Neural cell (in vitro differentiated cells): ENCODE data around the gene RUSC1. TPM values are rescaled to one million over a fixed set of nuclear protein-coding genes. Genes with fewer than 3 reads are reported as not detected.

Experiments used
- H2AFZ ChIP-seq: fragments of 200-600, 300-800 bp; sonication (generic), shearing (Covaris generic); 2 replicates; pipeline ENCODE4 v1.6.0; 2014; ENCODE audit warnings: low read depth, mild to moderate bottlenecking, antibody characterized with exemption, low read length, moderate library complexity
- H3F3A ChIP-seq: fragments of 200-600 bp; shearing (Covaris generic); 2 replicates; pipeline ENCODE4 v1.6.1; 2016; ENCODE audit warnings: mild to moderate bottlenecking, moderate library complexity, mixed read lengths, antibody characterized with exemption, low read length; ENCODE audit not compliant: insufficient read depth, poor library complexity, severe bottlenecking
- H3K27ac ChIP-seq: fragments of 200-600, 300-800 bp; sonication (generic), shearing (Covaris generic); 2 replicates; pipeline ENCODE4 v1.5.1; 2014; ENCODE audit warnings: mild to moderate bottlenecking, low read length, moderate library complexity
- H3K27me3 ChIP-seq: fragments of 300-800, 200-600 bp; sonication (generic), shearing (Covaris generic); 2 replicates; pipeline ENCODE4 v1.6.0; 2014; ENCODE audit warnings: mild to moderate bottlenecking, low read depth, low read length, moderate library complexity; ENCODE audit not compliant: insufficient read depth
- H3K36me3 ChIP-seq: fragments of 300-800, 200-600 bp; sonication (generic), shearing (Covaris generic); 2 replicates; pipeline ENCODE4 v1.5.1; 2014; ENCODE audit warnings: mild to moderate bottlenecking, antibody characterized with exemption, low read length, moderate library complexity; ENCODE audit not compliant: insufficient read depth
- H3K4me2 ChIP-seq: fragments of 300-800, 200-600 bp; sonication (generic), shearing (Covaris generic); 2 replicates; pipeline ENCODE4 v1.6.0; 2014; ENCODE audit warnings: mild to moderate bottlenecking, low read length
- H3K4me3 ChIP-seq: fragments of 300-800, 200-600 bp; sonication (generic), shearing (Covaris generic); 2 replicates; pipeline ENCODE4 v1.5.1; 2014; ENCODE audit warnings: mild to moderate bottlenecking, low read length, moderate library complexity
- H3K79me2 ChIP-seq: fragments of 200-600 bp; shearing (Covaris generic); replicated peaks from 2 replicates; pipeline ENCODE4 v1.6.0; 2014; ENCODE audit warnings: mild to moderate bottlenecking, low read length, moderate library complexity; ENCODE audit not compliant: insufficient read depth
- H3K9ac ChIP-seq: fragments of 300-800, 200-600 bp; sonication (generic), shearing (Covaris generic); 2 replicates; pipeline ENCODE4 v1.6.1; 2016; ENCODE audit warnings: mild to moderate bottlenecking, low read length, mixed read lengths
- H3K9me2 ChIP-seq: fragments of 200-600 bp; shearing (Covaris generic); 2 replicates; pipeline ENCODE4 v1.6.1; 2016; ENCODE audit warnings: mild to moderate bottlenecking, low read length, mixed read lengths; ENCODE audit not compliant: insufficient read depth
- H3K9me3 ChIP-seq: fragments of 200-600, 300-800 bp; sonication (generic), shearing (Covaris generic); 2 replicates; pipeline ENCODE4 v1.6.1; 2016; ENCODE audit warnings: mild to moderate bottlenecking, mixed run types, low read length, moderate library complexity, mixed read lengths
- H4K20me1 ChIP-seq: fragments of 200-600 bp; shearing (Covaris generic); 2 replicates; pipeline ENCODE4 v1.6.1; 2016; ENCODE audit warnings: mild to moderate bottlenecking, mixed run types; ENCODE audit not compliant: insufficient read depth
- CTCF ChIP-seq: fragments of 450-650 bp; IDR thresholded peaks from 2 replicates; pipeline ENCODE4 v1.5.1; 2014; ENCODE audit warnings: antibody characterized with exemption, mild to moderate bottlenecking, moderate library complexity; ENCODE audit not compliant: poor library complexity, severe bottlenecking
- EP300 ChIP-seq: fragments of 450-650 bp; conservative IDR thresholded peaks from 2 replicates; pipeline ENCODE4 v1.6.1; 2014; ENCODE audit warnings: antibody characterized with exemption, mild to moderate bottlenecking, moderate library complexity; ENCODE audit not compliant: poor library complexity, severe bottlenecking
- EZH2 ChIP-seq: fragments of 200-600, 300-800 bp; shearing (Covaris generic), sonication (generic); IDR thresholded peaks from 2 replicates; pipeline ENCODE4 v1.6.1; 2014; ENCODE audit warnings: antibody characterized with exemption, low read length, borderline replicate concordance, mild to moderate bottlenecking; ENCODE audit not compliant: insufficient read depth, poor library complexity, severe bottlenecking
- MXI1 ChIP-seq: fragments of 450-650 bp; conservative IDR thresholded peaks from 2 replicates; pipeline ENCODE4 v1.6.1; 2014; ENCODE audit warnings: antibody characterized with exemption, mild to moderate bottlenecking; ENCODE audit not compliant: poor library complexity, severe bottlenecking
- POLR2AphosphoS5 ChIP-seq: IDR thresholded peaks from 2 replicates; pipeline ENCODE4 v1.6.1; 2012
- RAD21 ChIP-seq: fragments of 450-650 bp; conservative IDR thresholded peaks from 2 replicates; pipeline ENCODE4 v1.6.1; 2014; ENCODE audit warnings: antibody characterized with exemption, mild to moderate bottlenecking, moderate library complexity
- REST ChIP-seq: IDR thresholded peaks from 2 replicates; pipeline ENCODE4 v1.6.1; 2012; ENCODE audit warnings: borderline replicate concordance
- SMC3 ChIP-seq: fragments of 450-650 bp; conservative IDR thresholded peaks from 2 replicates; pipeline ENCODE4 v1.6.1; 2014; ENCODE audit warnings: antibody characterized with exemption, mild to moderate bottlenecking, moderate library complexity; ENCODE audit not compliant: poor library complexity
- polyA plus RNA-seq: library from polyadenylated mRNA; depleted of rRNA; stranded (reverse); fragments of >200 nt; gene quantifications from 2 replicates; pipeline ENCODE4 v1.2.3, GENCODE V29; 2014

RUSC1 gene
- polyA plus RNA-seq, 1 donor from 2014 or later = 45.7 TPM

GRCh38 chr1:155301342-155301841 lies 19.3 kb upstream of the RUSC1 start, which contains the start of gene PKLR:
TSS of gene PKLR (minus strand) at chr1:155301438. CDS start at chr1:155301395, 43 bp downstream.
- Histone ChIP-seq H3K36me3 (no peaks in the 10 kb centered on the region), H3K27ac (no peak within 1 kb of the TSS), H3K27me3 (no peaks in the 10 kb centered on the region), H3K4me3 (no peak within 1 kb of the TSS), H4K20me1 (no peaks in the 10 kb centered on the region), H3K79me2 (no peaks in the 10 kb centered on the region), H3K9me3 (no peaks in the 10 kb centered on the region), H3K9ac (no peak within 1 kb of the TSS), H3F3A (no peaks in the 10 kb centered on the region), H2AFZ (no peak within 1 kb of the TSS), H3K9me2 (no peaks in the 10 kb centered on the region), H3K4me2 (no peak within 1 kb of the TSS)
- TF ChIP-seq MXI1 = no peak
- TF ChIP-seq POLR2AphosphoS5 = no peak
- TF ChIP-seq EZH2 = no peak
- TF ChIP-seq CTCF = no peak
- TF ChIP-seq SMC3 = no peak
- TF ChIP-seq RAD21 = no peak
- no peak for TF ChIP-seq REST
- TF ChIP-seq EP300 = no peak

GRCh38 chr1:155304558-155305063 lies 16.1 kb upstream of the RUSC1 start:
- Histone ChIP-seq H3K9me3 (no peaks in the 10 kb centered on the region), H3K9ac (no peak overlapping the region), H4K20me1 (no peaks in the 10 kb centered on the region), H3K36me3 (no peaks in the 10 kb centered on the region), H3K27ac (no peak overlapping the region), H3K27me3 (no peaks in the 10 kb centered on the region), H3K4me3 (no peak overlapping the region), H3K4me2 (no peak overlapping the region), H3K79me2 (peaks cover 8% of the 10 kb centered on the region), H3F3A (no peaks in the 10 kb centered on the region), H3K9me2 (no peaks in the 10 kb centered on the region), H2AFZ (no peak overlapping the region)
- TF ChIP-seq SMC3 (no peak), MXI1 (no peak), RAD21 (no peak), REST (no peak), POLR2AphosphoS5 (no peak), CTCF (no peak)
